ENCODE measurements around the gene PIP5K1C.

DNA sequence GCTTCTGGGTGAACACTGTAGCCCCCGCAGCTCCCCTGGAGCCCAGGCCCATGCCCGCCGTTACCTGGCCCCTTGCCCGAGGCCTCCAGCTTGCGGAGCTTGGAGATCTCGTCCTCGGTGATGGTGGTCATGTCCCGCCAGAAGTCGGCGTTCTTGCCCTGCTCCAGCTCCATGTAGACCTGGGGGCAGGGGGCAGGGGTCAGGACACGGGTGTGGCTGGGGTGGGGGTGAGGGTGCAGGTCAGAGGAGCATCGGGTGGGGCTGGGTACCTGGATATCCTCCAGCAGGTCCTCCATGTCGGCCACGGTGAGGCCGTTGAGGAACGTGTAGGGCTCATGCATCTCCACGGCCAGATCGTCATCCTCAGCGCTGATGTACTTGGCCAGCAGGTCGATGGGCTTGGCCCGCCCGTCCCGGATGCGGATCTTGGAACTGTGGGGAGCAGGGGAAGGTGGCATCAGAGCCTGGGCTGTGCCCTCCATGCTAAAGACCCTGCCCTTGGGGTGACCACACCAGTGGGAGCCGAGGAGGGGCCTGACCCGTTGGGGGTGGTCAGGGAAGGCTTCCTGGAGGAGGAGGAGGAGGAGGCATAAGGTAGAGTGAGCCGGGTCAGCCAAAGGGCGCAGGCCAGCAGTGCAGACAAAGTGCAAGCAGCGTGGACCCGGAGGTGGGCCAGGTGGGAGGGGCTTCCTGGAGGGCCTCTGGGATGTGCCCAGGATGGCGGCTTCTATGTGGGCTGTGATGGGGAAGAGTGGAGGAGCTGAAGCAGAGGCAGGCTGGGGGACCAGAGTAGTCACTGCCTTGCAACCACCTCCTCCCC lies 81.2 kb downstream of the PIP5K1C start:
- TF ChIP-seq RCOR1 (conservative IDR thresholded peaks at IDR 0.05; ENCODE audit: low read depth, low read length) (no peak), CEBPB (IDR thresholded peaks at IDR 0.05; ENCODE audit: borderline replicate concordance in 1 of 2, low read depth in 2 of 2, low read length in 2 of 2) (no peak), NRF1 (conservative IDR thresholded peaks at IDR 0.05; ENCODE audit: low read depth, low read length) (no peak), EZH2 (IDR thresholded peaks at IDR 0.05; ENCODE audit: borderline replicate concordance, control insufficient read depth, low read depth, low read length) (no peak), YY1 (IDR thresholded peaks at IDR 0.05; ENCODE audit: low read depth, low read length) (no peak), ZNF274 (IDR thresholded peaks at IDR 0.05; ENCODE audit: insufficient read depth, insufficient read length) (no peak), ZNF592 (IDR thresholded peaks at IDR 0.05) (no peak), POLR2A (IDR thresholded peaks at IDR 0.05; ENCODE audit: low read depth, low read length) (0 out of 2 replicates have a peak, but pooled peaks have one; percentile 4), RAD21 (IDR thresholded peaks at IDR 0.05; ENCODE audit: insufficient read depth, low read depth, low read length) (no peak), MLLT1 (IDR thresholded peaks at IDR 0.05) (no peak), DPF2 (IDR thresholded peaks at IDR 0.05) (no peak)
- TF ChIP-seq, protein P1, sequence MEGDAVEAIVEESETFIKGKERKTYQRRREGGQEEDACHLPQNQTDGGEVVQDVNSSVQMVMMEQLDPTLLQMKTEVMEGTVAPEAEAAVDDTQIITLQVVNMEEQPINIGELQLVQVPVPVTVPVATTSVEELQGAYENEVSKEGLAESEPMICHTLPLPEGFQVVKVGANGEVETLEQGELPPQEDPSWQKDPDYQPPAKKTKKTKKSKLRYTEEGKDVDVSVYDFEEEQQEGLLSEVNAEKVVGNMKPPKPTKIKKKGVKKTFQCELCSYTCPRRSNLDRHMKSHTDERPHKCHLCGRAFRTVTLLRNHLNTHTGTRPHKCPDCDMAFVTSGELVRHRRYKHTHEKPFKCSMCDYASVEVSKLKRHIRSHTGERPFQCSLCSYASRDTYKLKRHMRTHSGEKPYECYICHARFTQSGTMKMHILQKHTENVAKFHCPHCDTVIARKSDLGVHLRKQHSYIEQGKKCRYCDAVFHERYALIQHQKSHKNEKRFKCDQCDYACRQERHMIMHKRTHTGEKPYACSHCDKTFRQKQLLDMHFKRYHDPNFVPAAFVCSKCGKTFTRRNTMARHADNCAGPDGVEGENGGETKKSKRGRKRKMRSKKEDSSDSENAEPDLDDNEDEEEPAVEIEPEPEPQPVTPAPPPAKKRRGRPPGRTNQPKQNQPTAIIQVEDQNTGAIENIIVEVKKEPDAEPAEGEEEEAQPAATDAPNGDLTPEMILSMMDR (IDR thresholded peaks at IDR 0.05 in 2 of 3, conservative IDR thresholded peaks at IDR 0.05 in 1 of 3; ENCODE audit: control insufficient read depth in 2 of 3, extremely low read depth in 1 of 3, insufficient read depth in 1 of 3, low read depth in 3 of 3, low read length in 3 of 3) = no peak
